Measurements from ENCODE around the gene EPHA1. TPM values are rescaled to one million over a fixed set of nuclear protein-coding genes. Genes with fewer than 3 reads are reported as not detected.

Gene EPHA1
- total and polyA plus RNA-seq, 2 of the 4 experiments (the other 2 are of a cell fraction): 0.10 TPM; not detected in 1

GRCh38 chr7:143405173-143406001, 3.3 kb downstream of the EPHA1 start:
- no peaks in the 10 kb centered on the region for H3K9me3 ChIP-seq (ENCODE audit: control insufficient read depth, insufficient read depth, low read length)
- TF ChIP-seq, protein P1, sequence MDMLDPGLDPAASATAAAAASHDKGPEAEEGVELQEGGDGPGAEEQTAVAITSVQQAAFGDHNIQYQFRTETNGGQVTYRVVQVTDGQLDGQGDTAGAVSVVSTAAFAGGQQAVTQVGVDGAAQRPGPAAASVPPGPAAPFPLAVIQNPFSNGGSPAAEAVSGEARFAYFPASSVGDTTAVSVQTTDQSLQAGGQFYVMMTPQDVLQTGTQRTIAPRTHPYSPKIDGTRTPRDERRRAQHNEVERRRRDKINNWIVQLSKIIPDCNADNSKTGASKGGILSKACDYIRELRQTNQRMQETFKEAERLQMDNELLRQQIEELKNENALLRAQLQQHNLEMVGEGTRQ (IDR thresholded peaks at IDR 0.05; ENCODE audit: low read depth, low read length): no peak
- TF ChIP-seq RFX5 (IDR thresholded peaks at IDR 0.05; ENCODE audit: low read depth, low read length): no peak
- no peak for TF ChIP-seq NFE2L2 (IDR thresholded peaks at IDR 0.05; ENCODE audit: low read depth, low read length)
- TF ChIP-seq, protein P2, sequence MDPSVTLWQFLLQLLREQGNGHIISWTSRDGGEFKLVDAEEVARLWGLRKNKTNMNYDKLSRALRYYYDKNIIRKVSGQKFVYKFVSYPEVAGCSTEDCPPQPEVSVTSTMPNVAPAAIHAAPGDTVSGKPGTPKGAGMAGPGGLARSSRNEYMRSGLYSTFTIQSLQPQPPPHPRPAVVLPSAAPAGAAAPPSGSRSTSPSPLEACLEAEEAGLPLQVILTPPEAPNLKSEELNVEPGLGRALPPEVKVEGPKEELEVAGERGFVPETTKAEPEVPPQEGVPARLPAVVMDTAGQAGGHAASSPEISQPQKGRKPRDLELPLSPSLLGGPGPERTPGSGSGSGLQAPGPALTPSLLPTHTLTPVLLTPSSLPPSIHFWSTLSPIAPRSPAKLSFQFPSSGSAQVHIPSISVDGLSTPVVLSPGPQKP (IDR thresholded peaks at IDR 0.05; ENCODE audit: borderline replicate concordance, low read depth, low read length): no peak
- no peak for TF ChIP-seq BHLHE40 (IDR thresholded peaks at IDR 0.05; ENCODE audit: low read depth, low read length)
- no peak for TF ChIP-seq CEBPB (IDR thresholded peaks at IDR 0.05; ENCODE audit: low read depth, low read length)
- no peak for TF ChIP-seq SMC3 (IDR thresholded peaks at IDR 0.05; ENCODE audit: low read depth, low read length)
- TF ChIP-seq FOS (IDR thresholded peaks at IDR 0.05; ENCODE audit: low read depth, low read length): no peak
- TF ChIP-seq POLR2A (IDR thresholded peaks at IDR 0.05; ENCODE audit: low read depth, low read length): no peak
- TF ChIP-seq RCOR1 (IDR thresholded peaks at IDR 0.05; ENCODE audit: insufficient replicate concordance, low read length): no peak
- TF ChIP-seq RAD21 (IDR thresholded peaks at IDR 0.05; ENCODE audit: low read length): no peak
- TF ChIP-seq, protein P3, sequence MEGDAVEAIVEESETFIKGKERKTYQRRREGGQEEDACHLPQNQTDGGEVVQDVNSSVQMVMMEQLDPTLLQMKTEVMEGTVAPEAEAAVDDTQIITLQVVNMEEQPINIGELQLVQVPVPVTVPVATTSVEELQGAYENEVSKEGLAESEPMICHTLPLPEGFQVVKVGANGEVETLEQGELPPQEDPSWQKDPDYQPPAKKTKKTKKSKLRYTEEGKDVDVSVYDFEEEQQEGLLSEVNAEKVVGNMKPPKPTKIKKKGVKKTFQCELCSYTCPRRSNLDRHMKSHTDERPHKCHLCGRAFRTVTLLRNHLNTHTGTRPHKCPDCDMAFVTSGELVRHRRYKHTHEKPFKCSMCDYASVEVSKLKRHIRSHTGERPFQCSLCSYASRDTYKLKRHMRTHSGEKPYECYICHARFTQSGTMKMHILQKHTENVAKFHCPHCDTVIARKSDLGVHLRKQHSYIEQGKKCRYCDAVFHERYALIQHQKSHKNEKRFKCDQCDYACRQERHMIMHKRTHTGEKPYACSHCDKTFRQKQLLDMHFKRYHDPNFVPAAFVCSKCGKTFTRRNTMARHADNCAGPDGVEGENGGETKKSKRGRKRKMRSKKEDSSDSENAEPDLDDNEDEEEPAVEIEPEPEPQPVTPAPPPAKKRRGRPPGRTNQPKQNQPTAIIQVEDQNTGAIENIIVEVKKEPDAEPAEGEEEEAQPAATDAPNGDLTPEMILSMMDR (conservative IDR thresholded peaks at IDR 0.05; ENCODE audit: low read depth, low read length): no peak
- TF ChIP-seq MAZ (IDR thresholded peaks at IDR 0.05; ENCODE audit: borderline replicate concordance, low read depth, low read length): no peak
- TF ChIP-seq MXI1 (IDR thresholded peaks at IDR 0.05; ENCODE audit: borderline replicate concordance, low read depth, low read length): no peak

More at GRCh38 chr7:143405173-143406001, 3.3 kb downstream of the EPHA1 start:
- BruUV-seq (replicated peaks): no TSS peak
- dilution Hi-C loops (cut with HindIII; ENCODE audit: low sequenced_read_pairs, unreplicated experiment) (no loop called here), in situ Hi-C loops (cut with MboI; ENCODE audit: low sequenced_read_pairs) (no loop called here), intact Hi-C loops (cut with micrococcal nuclease) (no loop called here)
- H3K36me3 ChIP-seq (ENCODE audit: control insufficient read depth, insufficient read depth, low read length): no peaks in the 10 kb centered on the region
- peaks cover 9% of the 10 kb centered on the region; the same call in 1 of the 2 replicates for H3K4me1 ChIP-seq (ENCODE audit: control insufficient read depth, insufficient read depth, low read length)
- no peak overlapping the region for H3K56ac ChIP-seq (ENCODE audit: extremely low read depth, insufficient read depth, low read length)
- no peaks in the 10 kb centered on the region for H3K79me1 ChIP-seq (ENCODE audit: low read depth in 1 of 2, low read length in 2 of 2)
- H3K23ac ChIP-seq (ENCODE audit: low read depth, low read length): no peak overlapping the region
- no peak overlapping the region for H4K91ac ChIP-seq (ENCODE audit: insufficient read depth, low read depth, low read length)
- ChIA-PET CTCF (interaction anchor here (1.0 to 2.6 kb wide), 3 partner anchors 11 to 165 kb away, joined by 3 to 9 read pairs (median 4); no protein-coding TSS in a partner anchor), POLR2A (ENCODE audit: unreplicated experiment) (interaction anchor here (1.1 kb wide), 1 partner anchor 10 kb away, joined by 3 read pairs; no protein-coding TSS in a partner anchor)
- H4K20me1 ChIP-seq (ENCODE audit: insufficient read depth, low read length): no peaks in the 10 kb centered on the region
- no peak overlapping the region for H2AK9ac ChIP-seq (replicated peaks; ENCODE audit: low read depth, low read length, poor library complexity)
- DNase-seq (peak; percentile 60), ATAC-seq (ENCODE audit: low read depth) (peak; percentile 53)
- H3K14ac ChIP-seq (replicated peaks; ENCODE audit: low read depth, low read length): no peak overlapping the region
- no peak overlapping the region for H3K4me3 ChIP-seq (ENCODE audit: insufficient read depth, low read depth, low read length)
- H2BK5ac ChIP-seq (ENCODE audit: low read depth, low read length, poor library complexity, severe bottlenecking): no peak overlapping the region
- H3K4ac ChIP-seq (ENCODE audit: low read depth, low read length): no peak overlapping the region
- peak overlapping the region; percentile 10; the same call in 1 of the 2 replicates for H3K4me2 ChIP-seq (ENCODE audit: low read depth, low read length)
- H4K8ac ChIP-seq (ENCODE audit: low read depth in 2 of 2, low read length in 2 of 2): no peak overlapping the region
- H4K5ac ChIP-seq (ENCODE audit: low read depth, low read length): no peak overlapping the region
- no peak overlapping the region for H2BK120ac ChIP-seq (ENCODE audit: low read depth, low read length)
- peaks cover 8% of the 10 kb centered on the region for H3K27me3 ChIP-seq (ENCODE audit: control insufficient read depth, insufficient read depth, low read length)
- H3K9ac ChIP-seq (ENCODE audit: low read depth, low read length): no peak overlapping the region
- no peak overlapping the region for H2BK15ac ChIP-seq (ENCODE audit: low read depth, low read length)
- whole genome bisulfite sequencing, 2 experiments (ENCODE audit: extremely low coverage in 2 of 2, insufficient read length in 1 of 2): 20% methylated on average over 2 of the region's 9 CpGs; no CpG with 5 or more reads in 1 of the 2 experiments
- H2AFZ ChIP-seq (replicated peaks; ENCODE audit: low read length, poor library complexity): no peak overlapping the region
- H2AK5ac ChIP-seq (ENCODE audit: low read depth, low read length): no peak overlapping the region
- H3K9me1 ChIP-seq (ENCODE audit: insufficient read depth, low read length): no peaks in the 10 kb centered on the region
- peak overlapping the region; percentile 21; the same call in 1 of the 2 replicates for H3K27ac ChIP-seq (ENCODE audit: insufficient read depth, low read length)
- H3K18ac ChIP-seq (ENCODE audit: low read depth, low read length): no peak overlapping the region
- H2BK20ac ChIP-seq (ENCODE audit: low read depth, low read length): no peak overlapping the region

All from IMR-90 (cell line).